ENCODE measurements around the gene CST5. TPM values are rescaled to one million over a fixed set of nuclear protein-coding genes. Genes with fewer than 3 reads are reported as not detected.

The CST5 gene
- total RNA-seq, 2 donors from 2014 or later: not detected

GRCh38 chr20:23926526-23926880, 47.0 kb upstream of the CST5 start:
- Histone ChIP-seq H3K4me1 (peaks cover 14% of the 10 kb centered on the region), H3K4me3 (no peak overlapping the region), H3K27ac (peak overlapping the region in 1 of 4 donors; percentile 1), H3K27me3 (no peaks in the 10 kb centered on the region), H3K36me3 (replicated peaks in 1 of 2; ENCODE audit: insufficient read depth in 1 of 2, low read depth in 2 of 2) (no peaks in the 10 kb centered on the region), H3K9me3 (no peaks in the 10 kb centered on the region)
- DNase-seq: no peak
- no peak for ATAC-seq
- TF ChIP-seq CTCF (IDR thresholded peaks at IDR 0.05) (no peak), POLR2A (IDR thresholded peaks at IDR 0.05) (no peak)
- intact Hi-C loops (cut with DNase I): no loop called here
- 48 to 54% methylated on average over 2 of the region's 2 CpGs for WGBS, 2 donors

DNA sequence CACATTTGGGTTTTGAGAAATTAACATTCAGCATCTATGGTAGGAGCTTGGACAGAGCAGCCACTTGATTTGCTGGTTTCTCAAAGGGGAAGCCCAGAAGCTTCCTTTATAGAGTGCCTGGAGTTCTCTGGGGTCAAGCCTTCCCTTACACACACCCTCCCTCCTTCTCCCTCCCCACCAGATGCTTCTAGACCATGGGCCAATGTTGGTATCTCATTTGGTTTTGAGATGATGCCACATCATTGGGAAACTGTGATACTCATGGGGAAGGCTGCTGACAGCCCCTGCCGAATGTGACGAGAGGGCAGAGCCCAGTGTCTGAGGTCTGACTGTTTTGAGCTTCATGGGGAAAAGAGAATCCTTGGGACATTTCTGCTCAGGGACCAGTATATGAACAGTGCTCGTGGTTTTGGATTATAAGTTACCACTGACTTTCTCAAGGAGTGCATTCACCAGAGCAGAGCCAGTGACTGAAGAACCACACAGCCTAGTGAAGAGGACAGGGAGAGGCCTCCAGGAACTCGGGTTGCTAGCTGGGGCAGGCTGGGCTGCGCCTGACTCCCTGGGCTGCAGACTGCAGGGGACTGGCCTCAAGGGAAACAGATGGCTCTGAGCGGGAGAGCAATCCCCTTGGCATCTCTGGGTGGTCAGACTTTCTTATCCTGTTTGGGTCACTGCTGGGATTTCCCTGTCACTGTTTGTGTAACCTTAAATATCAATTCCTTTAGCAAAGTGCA, 46.4 kb upstream of the CST5 start:
- Histone ChIP-seq H3K27me3 (no peaks in the 10 kb centered on the region), H3K4me1 (peaks cover 14% of the 10 kb centered on the region), H3K4me3 (no peak overlapping the region), H3K9me3 (no peaks in the 10 kb centered on the region), H3K36me3 (replicated peaks in 1 of 2; ENCODE audit: insufficient read depth in 1 of 2, low read depth in 2 of 2) (no peaks in the 10 kb centered on the region), H3K27ac (peak overlapping the region in 2 of 4 donors; percentile 1 to 32)
- no peak for TF ChIP-seq CTCF (IDR thresholded peaks at IDR 0.05)
- no peak for TF ChIP-seq POLR2A (IDR thresholded peaks at IDR 0.05)
- WGBS, 2 donors: 62 to 85% methylated on average over 4 to 6 of the region's 6 CpGs
- DNase-seq (no peak), ATAC-seq (no peak)
- intact Hi-C loops (cut with DNase I): no loop called here

GRCh38 chr20:23924751-23925150, 45.2 kb upstream of the CST5 start:
- Histone ChIP-seq H3K27ac (peak overlapping the region in 2 of 4 donors; percentile 45 to 50), H3K27me3 (no peaks in the 10 kb centered on the region), H3K9me3 (no peaks in the 10 kb centered on the region), H3K4me3 (no peak overlapping the region), H3K4me1 (peaks cover 20% of the 10 kb centered on the region), H3K36me3 (replicated peaks in 1 of 2; ENCODE audit: insufficient read depth in 1 of 2, low read depth in 2 of 2) (no peaks in the 10 kb centered on the region)
- intact Hi-C loops (cut with DNase I): no loop called here
- WGBS, 2 donors: 44 to 45% methylated on average over 2 of the region's 2 CpGs
- DNase-seq (no peak), ATAC-seq (no peak)
- TF ChIP-seq POLR2A (IDR thresholded peaks at IDR 0.05): no peak
- TF ChIP-seq CTCF (IDR thresholded peaks at IDR 0.05): no peak

DNA sequence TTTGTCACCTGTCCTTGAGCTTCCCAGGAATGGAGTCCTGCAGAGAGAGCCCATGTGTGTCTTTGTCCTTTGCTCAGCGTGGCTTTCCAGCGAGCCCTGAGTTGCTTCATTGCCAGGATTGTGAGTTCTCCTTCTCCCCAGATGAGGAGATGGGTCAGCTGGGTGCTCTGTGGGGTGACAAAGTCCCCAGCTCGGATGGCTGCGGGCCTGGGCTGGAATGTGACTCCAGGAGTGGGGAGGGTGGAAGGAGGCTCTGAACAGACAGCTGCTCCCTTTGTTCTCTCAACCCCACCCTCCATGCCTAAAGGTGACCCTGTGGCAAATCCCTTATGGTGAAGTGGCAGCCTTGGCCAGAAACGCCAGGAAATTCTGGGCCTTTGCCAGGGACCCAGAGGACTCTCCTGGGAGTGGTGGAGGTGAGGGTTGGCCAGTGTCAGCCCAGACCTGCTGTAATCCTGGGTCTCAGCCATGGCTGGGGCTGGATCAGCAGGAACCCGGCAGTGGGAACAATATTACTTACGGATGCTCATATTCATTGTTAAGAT, 44.4 kb upstream of the CST5 start:
- Histone ChIP-seq H3K4me1 (peaks cover 20% of the 10 kb centered on the region), H3K4me3 (no peak overlapping the region), H3K36me3 (replicated peaks in 1 of 2; ENCODE audit: insufficient read depth in 1 of 2, low read depth in 2 of 2) (no peaks in the 10 kb centered on the region), H3K27ac (peak overlapping the region in 2 of 4 donors; percentile 45 to 50), H3K9me3 (no peaks in the 10 kb centered on the region), H3K27me3 (no peaks in the 10 kb centered on the region)
- TF ChIP-seq CTCF (IDR thresholded peaks at IDR 0.05) (no peak), POLR2A (IDR thresholded peaks at IDR 0.05) (no peak)
- DNase-seq: peak; percentile 44 to 67 (median 51)
- WGBS, 2 donors: 33 to 53% methylated on average over 5 to 7 of the region's 7 CpGs
- ATAC-seq: peak; percentile 65
- intact Hi-C loops (cut with DNase I): no loop called here

DNA sequence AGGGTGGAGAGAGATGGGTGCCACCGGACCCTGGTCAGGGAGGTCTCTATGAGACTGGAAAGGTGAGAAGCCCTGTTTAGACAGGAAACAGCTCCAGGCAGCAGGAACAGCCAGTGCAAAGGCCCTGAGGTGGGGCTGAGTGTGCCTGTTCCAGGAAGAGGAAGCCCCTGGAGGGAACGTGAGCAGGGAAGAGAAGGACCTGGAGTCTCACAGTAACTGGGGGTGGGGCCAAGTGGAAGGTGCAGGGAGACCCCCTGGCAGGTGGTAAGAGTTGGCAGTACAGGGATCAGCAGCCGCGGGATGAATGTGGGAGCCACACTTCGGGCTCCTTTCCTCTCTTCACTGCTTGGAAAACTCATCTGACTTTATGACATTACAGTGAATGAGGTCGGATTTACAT, 43.8 kb upstream of the CST5 start:
- no peak for ATAC-seq

More for the DNA sequence above, 43.8 kb upstream of the CST5 start:
- WGBS, 2 donors: 71 to 74% methylated on average over 6 of the region's 6 CpGs
- no peaks in the 10 kb centered on the region for H3K9me3 ChIP-seq
- H3K27ac ChIP-seq: peak overlapping the region in 1 of 4 donors; percentile 50
- DNase-seq: no peak
- no peaks in the 10 kb centered on the region for H3K36me3 ChIP-seq (replicated peaks in 1 of 2; ENCODE audit: insufficient read depth in 1 of 2, low read depth in 2 of 2)
- no peak overlapping the region for H3K4me3 ChIP-seq
- peaks cover 20% of the 10 kb centered on the region for H3K4me1 ChIP-seq
- intact Hi-C loops (cut with DNase I): no loop called here
- H3K27me3 ChIP-seq: no peaks in the 10 kb centered on the region
- TF ChIP-seq POLR2A (IDR thresholded peaks at IDR 0.05): no peak
- TF ChIP-seq CTCF (IDR thresholded peaks at IDR 0.05): no peak

Data from body of pancreas (tissue), 4 donors.